HG03196 (cell line): ENCODE data around the gene SLF2.
A peak's percentile ranks its signal among the peaks of the same experiment; 100 is the strongest.

Experiments
- ATAC-seq: cut with Tn5 transposase; IDR thresholded peaks from one replicate; pipeline ENCODE4 v1.9.1; 2021; ENCODE audit not compliant: unreplicated experiment

SLF2 gene

GRCh38 chr10:100912605-100913469 lies at the start of gene SLF2:
Gene SLF2, plus strand, starts transcription at chr10:100912963. Its CDS starts 148 bp downstream, at chr10:100913111.
- ATAC-seq = peak; percentile 89

GRCh38 chr10:100863433-100863832 lies 49.3 kb upstream of the SLF2 start:
- no peak for ATAC-seq

GRCh38 chr10:100864036-100864885 lies 48.5 kb upstream of the SLF2 start:
- no peak for ATAC-seq

GRCh38 chr10:100864978-100865377 lies 47.8 kb upstream of the SLF2 start:
- no peak for ATAC-seq

GRCh38 chr10:100866010-100866409 lies 46.8 kb upstream of the SLF2 start:
- ATAC-seq = no peak

GRCh38 chr10:100866575-100867098 lies 46.1 kb upstream of the SLF2 start:
- no peak for ATAC-seq

- ATAC-seq = no peak
These were observed 45.4 kb upstream of the SLF2 start for GRCh38 chr10:100867261-100867963.

- ATAC-seq = no peak
These were observed 44.4 kb upstream of the SLF2 start for GRCh38 chr10:100868382-100868781.

- ATAC-seq = no peak
These were observed 43.4 kb upstream of the SLF2 start for GRCh38 chr10:100869399-100869798.

GRCh38 chr10:100872034-100872791 lies 40.5 kb upstream of the SLF2 start:
- no peak for ATAC-seq

GRCh38 chr10:100873146-100873826 lies 39.5 kb upstream of the SLF2 start:
- no peak for ATAC-seq

- no peak for ATAC-seq
These were observed 38.9 kb upstream of the SLF2 start for GRCh38 chr10:100873827-100874326.

- no peak for ATAC-seq
These were observed 37.9 kb upstream of the SLF2 start for GRCh38 chr10:100874702-100875483.

- ATAC-seq = no peak
These were observed 37.1 kb upstream of the SLF2 start for GRCh38 chr10:100875484-100876166.

GRCh38 chr10:100876585-100877460 lies 35.9 kb upstream of the SLF2 start:
- ATAC-seq = no peak

- no peak for ATAC-seq
These were observed 35.3 kb upstream of the SLF2 start for GRCh38 chr10:100877461-100877850.

GRCh38 chr10:100878291-100878910 lies 34.4 kb upstream of the SLF2 start:
- no peak for ATAC-seq
